GM23338 (cell line): ENCODE measurements around the gene ZNF208. TPM values are rescaled to one million over a fixed set of nuclear protein-coding genes. Genes with fewer than 3 reads are reported as not detected.
"Not testable (repeated sequence)": the region's sequence is repeated elsewhere in the genome, so short reads cannot be mapped to it uniquely, and the experiment has no call there.

ENCODE experiments used
- ATAC-seq: fragments of 200-7000 bp; cut with Tn5 transposase; 3 replicates; pipeline ENCODE4 v1.9.1; 2020
- DNase-seq: peaks from one replicate; pipeline ENCODE4 v3.0.0-alpha.2; 2015; ENCODE audit warnings: low spot score
- H2AFZ ChIP-seq: fragments of 200-600 bp; sonication (generic); 2 replicates; pipeline ENCODE4 v1.8.0; 2016; ENCODE audit warnings: antibody characterized with exemption, mild to moderate bottlenecking, moderate library complexity
- H3F3A ChIP-seq: fragments of 200-600 bp; sonication (generic); replicated peaks from 2 replicates; pipeline ENCODE4 v1.8.0; 2017; ENCODE audit warnings: antibody characterized with exemption, mixed run types, low read depth
- H3K27ac ChIP-seq: fragments of 200-600 bp; sonication (generic); 2 replicates; pipeline ENCODE4 v1.6.1; 2016; ENCODE audit warnings: low read depth
- H3K27me3 ChIP-seq: fragments of 200-600 bp; sonication (generic); 2 replicates; pipeline ENCODE4 v1.8.0; 2016; ENCODE audit warnings: mild to moderate bottlenecking, mixed run types, moderate library complexity; ENCODE audit not compliant: insufficient read depth
- H3K36me3 ChIP-seq: fragments of 200-600 bp; sonication (generic); 2 replicates; pipeline ENCODE4 v1.8.0; 2016; ENCODE audit warnings: mild to moderate bottlenecking; ENCODE audit not compliant: insufficient read depth
- H3K4me1 ChIP-seq: fragments of 200-600 bp; sonication (generic); 2 replicates; pipeline ENCODE4 v1.8.0; 2016; ENCODE audit warnings: mild to moderate bottlenecking, moderate library complexity; ENCODE audit not compliant: insufficient read depth
- H3K4me2 ChIP-seq: fragments of 200-600 bp; sonication (generic); 2 replicates; pipeline ENCODE4 v1.7.1; 2017; ENCODE audit warnings: mixed run types
- H3K4me3 ChIP-seq: fragments of 200-600 bp; sonication (generic); 2 replicates; pipeline ENCODE4 v1.6.1; 2016; ENCODE audit warnings: mixed run types
- H3K79me2 ChIP-seq: fragments of 200-600 bp; sonication (generic); replicated peaks from 2 replicates; pipeline ENCODE4 v1.8.0; 2017; ENCODE audit warnings: mild to moderate bottlenecking; ENCODE audit not compliant: insufficient read depth
- H3K9me2 ChIP-seq: fragments of 200-600 bp; sonication (generic); 2 replicates; pipeline ENCODE4 v1.8.0; 2017; ENCODE audit not compliant: insufficient read depth
- H4K20me1 ChIP-seq: fragments of 200-600 bp; sonication (generic); replicated peaks from 2 replicates; pipeline ENCODE4 v1.8.0; 2017; ENCODE audit warnings: mild to moderate bottlenecking; ENCODE audit not compliant: insufficient read depth
- H3K27ac Mint-ChIP-seq: 2 replicates; pipeline ENCODE4 v1.8.0; 2020; ENCODE audit warnings: inconsistent platforms, mild to moderate bottlenecking, moderate library complexity, mixed read lengths
- H3K27me3 Mint-ChIP-seq: 3 replicates; pipeline ENCODE4 v1.8.0; 2022; ENCODE audit warnings: low read depth, mild to moderate bottlenecking, moderate library complexity, mixed read lengths, inconsistent platforms; ENCODE audit not compliant: insufficient read depth, poor library complexity
- H3K36me3 Mint-ChIP-seq: 3 replicates; pipeline ENCODE4 v1.8.0; 2021; ENCODE audit warnings: low read depth, mild to moderate bottlenecking, inconsistent platforms, moderate library complexity, mixed read lengths
- H3K4me1 Mint-ChIP-seq: 3 replicates; pipeline ENCODE4 v1.8.0; 2020; ENCODE audit warnings: mild to moderate bottlenecking, inconsistent platforms, mixed read lengths
- H3K4me3 Mint-ChIP-seq: 3 replicates; pipeline ENCODE4 v1.8.0; 2021; ENCODE audit warnings: moderate library complexity, mild to moderate bottlenecking, inconsistent platforms, mixed read lengths
- H3K9me3 Mint-ChIP-seq: 3 replicates; pipeline ENCODE4 v1.8.0; 2020; ENCODE audit warnings: moderate library complexity, mild to moderate bottlenecking, inconsistent platforms, mixed read lengths
- EZH2 ChIP-seq: fragments of 200-600 bp; sonication (generic); IDR thresholded peaks from one replicate; pipeline ENCODE4 v1.8.0; 2017; ENCODE audit warnings: antibody characterized with exemption, mild to moderate bottlenecking, low read depth; ENCODE audit not compliant: unreplicated experiment
- JUNB ChIP-seq: IDR thresholded peaks from one replicate; pipeline ENCODE4 v1.6.1; 2016; ENCODE audit warnings: antibody characterized with exemption; ENCODE audit not compliant: unreplicated experiment
- POLR2AphosphoS5 ChIP-seq: IDR thresholded peaks from 2 replicates; pipeline ENCODE4 v1.6.1; 2016; ENCODE audit warnings: antibody characterized with exemption, low read depth
- polyA plus RNA-seq: library from polyadenylated mRNA; unstranded; fragments of >200 nt; fragmentation: Nextera tagmentation; extraction: Ambion mirVana; gene quantifications from 2 replicates; pipeline ENCODE4 v1.2.1, GENCODE V29; 2016
- total RNA-seq: library from RNA; depleted of rRNA; stranded (reverse); fragments of >200 nt; shearing (Covaris generic); gene quantifications from 2 replicates; pipeline ENCODE4 v1.2.3, GENCODE V29; 2014
- TF ChIP-seq, protein P1 (sequence below): fragments of 250-450 bp; sonication (Bioruptor Pico); IDR thresholded peaks from 2 replicates; pipeline ENCODE4 v1.5.0; 2020; ENCODE audit warnings: mild to moderate bottlenecking, moderate library complexity
- TF ChIP-seq, protein P2 (sequence below): IDR thresholded peaks from 2 replicates; pipeline ENCODE4 v1.6.1; 2016; ENCODE audit warnings: antibody characterized with exemption
- TF ChIP-seq, protein P3 (sequence below), 2 experiments: fragments of 200-600 bp in 1 of 2; sonication (generic) in 1 of 2; conservative IDR thresholded peaks; 2 replicates each; pipeline versions ENCODE4 v1.5.1 to v1.6.1; 2016 to 2017; ENCODE audit warnings: antibody characterized with exemption in 2 of 2, low read depth in 2 of 2, mild to moderate bottlenecking in 2 of 2, moderate library complexity in 1 of 2

ZNF208 gene
- total and polyA plus RNA-seq, 2 experiments from 2014 or later, result 1.1 TPM; not detected in 1

DNA sequence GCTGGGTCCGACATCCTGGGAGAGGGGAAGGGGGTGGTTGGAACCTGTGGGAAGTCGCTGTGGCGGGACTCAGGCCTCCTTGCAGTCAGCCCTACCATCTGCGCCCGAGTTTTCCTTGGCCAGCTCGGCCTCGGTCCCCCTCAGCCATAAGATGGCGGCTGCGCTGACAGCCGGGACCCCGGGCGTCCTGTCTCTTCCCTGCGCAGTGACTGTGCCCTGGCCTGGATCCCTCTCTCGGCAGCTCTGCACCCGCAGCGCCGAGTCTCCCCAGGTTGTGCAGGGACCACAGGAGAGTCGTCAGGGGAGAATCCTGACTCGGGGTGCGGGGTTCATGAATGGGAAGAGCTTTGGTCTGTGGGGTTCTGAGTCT is 41.9 kb upstream of the ZNF208 start (continued):
- TF ChIP-seq, protein P1, sequence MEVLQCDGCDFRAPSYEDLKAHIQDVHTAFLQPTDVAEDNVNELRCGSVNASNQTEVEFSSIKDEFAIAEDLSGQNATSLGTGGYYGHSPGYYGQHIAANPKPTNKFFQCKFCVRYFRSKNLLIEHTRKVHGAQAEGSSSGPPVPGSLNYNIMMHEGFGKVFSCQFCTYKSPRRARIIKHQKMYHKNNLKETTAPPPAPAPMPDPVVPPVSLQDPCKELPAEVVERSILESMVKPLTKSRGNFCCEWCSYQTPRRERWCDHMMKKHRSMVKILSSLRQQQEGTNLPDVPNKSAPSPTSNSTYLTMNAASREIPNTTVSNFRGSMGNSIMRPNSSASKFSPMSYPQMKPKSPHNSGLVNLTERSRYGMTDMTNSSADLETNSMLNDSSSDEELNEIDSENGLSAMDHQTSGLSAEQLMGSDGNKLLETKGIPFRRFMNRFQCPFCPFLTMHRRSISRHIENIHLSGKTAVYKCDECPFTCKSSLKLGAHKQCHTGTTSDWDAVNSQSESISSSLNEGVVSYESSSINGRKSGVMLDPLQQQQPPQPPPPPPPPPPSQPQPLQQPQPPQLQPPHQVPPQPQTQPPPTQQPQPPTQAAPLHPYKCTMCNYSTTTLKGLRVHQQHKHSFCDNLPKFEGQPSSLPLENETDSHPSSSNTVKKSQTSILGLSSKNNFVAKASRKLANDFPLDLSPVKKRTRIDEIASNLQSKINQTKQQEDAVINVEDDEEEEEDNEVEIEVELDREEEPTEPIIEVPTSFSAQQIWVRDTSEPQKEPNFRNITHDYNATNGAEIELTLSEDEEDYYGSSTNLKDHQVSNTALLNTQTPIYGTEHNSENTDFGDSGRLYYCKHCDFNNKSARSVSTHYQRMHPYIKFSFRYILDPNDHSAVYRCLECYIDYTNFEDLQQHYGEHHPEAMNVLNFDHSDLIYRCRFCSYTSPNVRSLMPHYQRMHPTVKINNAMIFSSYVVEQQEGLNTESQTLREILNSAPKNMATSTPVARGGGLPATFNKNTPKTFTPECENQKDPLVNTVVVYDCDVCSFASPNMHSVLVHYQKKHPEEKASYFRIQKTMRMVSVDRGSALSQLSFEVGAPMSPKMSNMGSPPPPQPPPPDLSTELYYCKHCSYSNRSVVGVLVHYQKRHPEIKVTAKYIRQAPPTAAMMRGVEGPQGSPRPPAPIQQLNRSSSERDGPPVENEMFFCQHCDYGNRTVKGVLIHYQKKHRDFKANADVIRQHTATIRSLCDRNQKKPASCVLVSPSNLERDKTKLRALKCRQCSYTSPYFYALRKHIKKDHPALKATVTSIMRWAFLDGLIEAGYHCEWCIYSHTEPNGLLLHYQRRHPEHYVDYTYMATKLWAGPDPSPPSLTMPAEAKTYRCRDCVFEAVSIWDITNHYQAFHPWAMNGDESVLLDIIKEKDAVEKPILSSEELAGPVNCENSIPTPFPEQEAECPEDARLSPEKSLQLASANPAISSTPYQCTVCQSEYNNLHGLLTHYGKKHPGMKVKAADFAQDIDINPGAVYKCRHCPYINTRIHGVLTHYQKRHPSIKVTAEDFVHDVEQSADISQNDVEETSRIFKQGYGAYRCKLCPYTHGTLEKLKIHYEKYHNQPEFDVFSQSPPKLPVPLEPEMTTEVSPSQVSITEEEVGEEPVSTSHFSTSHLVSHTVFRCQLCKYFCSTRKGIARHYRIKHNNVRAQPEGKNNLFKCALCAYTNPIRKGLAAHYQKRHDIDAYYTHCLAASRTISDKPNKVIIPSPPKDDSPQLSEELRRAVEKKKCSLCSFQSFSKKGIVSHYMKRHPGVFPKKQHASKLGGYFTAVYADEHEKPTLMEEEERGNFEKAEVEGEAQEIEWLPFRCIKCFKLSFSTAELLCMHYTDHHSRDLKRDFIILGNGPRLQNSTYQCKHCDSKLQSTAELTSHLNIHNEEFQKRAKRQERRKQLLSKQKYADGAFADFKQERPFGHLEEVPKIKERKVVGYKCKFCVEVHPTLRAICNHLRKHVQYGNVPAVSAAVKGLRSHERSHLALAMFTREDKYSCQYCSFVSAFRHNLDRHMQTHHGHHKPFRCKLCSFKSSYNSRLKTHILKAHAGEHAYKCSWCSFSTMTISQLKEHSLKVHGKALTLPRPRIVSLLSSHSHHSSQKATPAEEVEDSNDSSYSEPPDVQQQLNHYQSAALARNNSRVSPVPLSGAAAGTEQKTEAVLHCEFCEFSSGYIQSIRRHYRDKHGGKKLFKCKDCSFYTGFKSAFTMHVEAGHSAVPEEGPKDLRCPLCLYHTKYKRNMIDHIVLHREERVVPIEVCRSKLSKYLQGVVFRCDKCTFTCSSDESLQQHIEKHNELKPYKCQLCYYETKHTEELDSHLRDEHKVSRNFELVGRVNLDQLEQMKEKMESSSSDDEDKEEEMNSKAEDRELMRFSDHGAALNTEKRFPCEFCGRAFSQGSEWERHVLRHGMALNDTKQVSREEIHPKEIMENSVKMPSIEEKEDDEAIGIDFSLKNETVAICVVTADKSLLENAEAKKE (CRISPR knock-in tag), result no peak

DNA sequence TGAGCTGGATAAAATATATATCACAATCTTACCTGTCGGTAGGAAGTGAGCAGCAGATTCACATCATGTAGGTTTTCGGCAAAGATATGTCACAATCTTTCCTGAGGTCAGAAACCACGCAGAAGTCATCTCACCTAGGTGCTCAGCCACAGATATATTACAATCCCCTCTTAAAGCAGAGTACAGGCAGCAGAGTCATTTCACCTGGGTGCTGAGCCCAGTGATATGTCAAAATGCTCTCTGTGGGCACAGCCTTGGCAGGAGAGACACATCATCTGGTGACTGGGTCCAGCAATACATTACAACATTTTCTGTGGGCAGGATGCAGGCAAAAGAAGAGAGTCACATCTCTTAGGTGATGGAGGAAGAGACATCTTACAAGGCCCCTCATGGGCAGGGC is 30.4 kb upstream of the ZNF208 start:
- not testable (repeated sequence) for H3K4me2 ChIP-seq, H3K4me1 Mint-ChIP-seq, H3K4me3 Mint-ChIP-seq, H3K27me3 Mint-ChIP-seq, H3K4me3 ChIP-seq, H3K27me3 ChIP-seq, H2AFZ ChIP-seq, H3K27ac Mint-ChIP-seq, H3K9me2 ChIP-seq, H4K20me1 ChIP-seq, H3K27ac ChIP-seq, H3K4me1 ChIP-seq, H3K36me3 ChIP-seq, ATAC-seq, H3K79me2 ChIP-seq, DNase-seq, H3F3A ChIP-seq
- H3K36me3 Mint-ChIP-seq, result peaks cover 32% of the 10 kb centered on the region
- peaks cover 97% of the 10 kb centered on the region for H3K9me3 Mint-ChIP-seq

DNA sequence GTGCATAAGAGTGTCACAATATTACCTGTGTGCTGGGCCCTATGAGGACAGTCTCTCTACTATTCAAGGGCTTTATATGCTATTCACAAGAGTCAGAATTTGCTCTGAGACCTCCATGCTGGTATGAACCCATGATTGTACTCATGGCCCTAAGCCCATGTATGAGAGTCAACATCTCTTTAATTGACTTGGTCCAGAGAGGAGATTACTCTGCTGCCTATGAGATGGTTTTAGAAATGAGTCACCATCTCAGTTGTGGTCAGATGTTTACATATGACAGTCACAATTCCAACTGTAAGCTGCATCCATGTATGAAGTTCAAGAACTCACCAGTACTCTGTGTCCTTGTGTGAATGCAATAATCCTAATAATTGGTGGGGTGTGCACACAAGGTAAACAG is 19.9 kb upstream of the ZNF208 start:
- Histone ChIP-seq H3K79me2 (no peaks in the 10 kb centered on the region), H3K27ac (no peak overlapping the region), H3K9me2 (no peaks in the 10 kb centered on the region), H3K27me3 (no peaks in the 10 kb centered on the region), H2AFZ (no peak overlapping the region), H3K36me3 (no peaks in the 10 kb centered on the region), H3K4me1 (no peaks in the 10 kb centered on the region), H3F3A (no peaks in the 10 kb centered on the region), H3K4me2 (no peak overlapping the region), H3K4me3 (no peak overlapping the region), H4K20me1 (no peaks in the 10 kb centered on the region)
- DNase-seq (no peak), ATAC-seq (no peak)
- H3K27ac Mint-ChIP-seq, result no peak overlapping the region
- H3K36me3 Mint-ChIP-seq, result peaks cover 37% of the 10 kb centered on the region
- H3K4me3 Mint-ChIP-seq, result no peak overlapping the region
- no peaks in the 10 kb centered on the region for H3K4me1 Mint-ChIP-seq
- H3K9me3 Mint-ChIP-seq, result peaks cover 100% of the 10 kb centered on the region
- peaks cover 7% of the 10 kb centered on the region for H3K27me3 Mint-ChIP-seq
- TF ChIP-seq JUNB, result no peak
- TF ChIP-seq EZH2, result no peak
- TF ChIP-seq POLR2AphosphoS5, result no peak
- TF ChIP-seq, protein P2, sequence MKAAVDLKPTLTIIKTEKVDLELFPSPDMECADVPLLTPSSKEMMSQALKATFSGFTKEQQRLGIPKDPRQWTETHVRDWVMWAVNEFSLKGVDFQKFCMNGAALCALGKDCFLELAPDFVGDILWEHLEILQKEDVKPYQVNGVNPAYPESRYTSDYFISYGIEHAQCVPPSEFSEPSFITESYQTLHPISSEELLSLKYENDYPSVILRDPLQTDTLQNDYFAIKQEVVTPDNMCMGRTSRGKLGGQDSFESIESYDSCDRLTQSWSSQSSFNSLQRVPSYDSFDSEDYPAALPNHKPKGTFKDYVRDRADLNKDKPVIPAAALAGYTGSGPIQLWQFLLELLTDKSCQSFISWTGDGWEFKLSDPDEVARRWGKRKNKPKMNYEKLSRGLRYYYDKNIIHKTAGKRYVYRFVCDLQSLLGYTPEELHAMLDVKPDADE, result no peak
- TF ChIP-seq, protein P3, sequence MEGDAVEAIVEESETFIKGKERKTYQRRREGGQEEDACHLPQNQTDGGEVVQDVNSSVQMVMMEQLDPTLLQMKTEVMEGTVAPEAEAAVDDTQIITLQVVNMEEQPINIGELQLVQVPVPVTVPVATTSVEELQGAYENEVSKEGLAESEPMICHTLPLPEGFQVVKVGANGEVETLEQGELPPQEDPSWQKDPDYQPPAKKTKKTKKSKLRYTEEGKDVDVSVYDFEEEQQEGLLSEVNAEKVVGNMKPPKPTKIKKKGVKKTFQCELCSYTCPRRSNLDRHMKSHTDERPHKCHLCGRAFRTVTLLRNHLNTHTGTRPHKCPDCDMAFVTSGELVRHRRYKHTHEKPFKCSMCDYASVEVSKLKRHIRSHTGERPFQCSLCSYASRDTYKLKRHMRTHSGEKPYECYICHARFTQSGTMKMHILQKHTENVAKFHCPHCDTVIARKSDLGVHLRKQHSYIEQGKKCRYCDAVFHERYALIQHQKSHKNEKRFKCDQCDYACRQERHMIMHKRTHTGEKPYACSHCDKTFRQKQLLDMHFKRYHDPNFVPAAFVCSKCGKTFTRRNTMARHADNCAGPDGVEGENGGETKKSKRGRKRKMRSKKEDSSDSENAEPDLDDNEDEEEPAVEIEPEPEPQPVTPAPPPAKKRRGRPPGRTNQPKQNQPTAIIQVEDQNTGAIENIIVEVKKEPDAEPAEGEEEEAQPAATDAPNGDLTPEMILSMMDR (conservative IDR thresholded peaks at IDR 0.05; ENCODE audit: low read depth in 2 of 2), result no peak
